ENCODE measurements around the gene PRRT1.

Gene PRRT1

DNA sequence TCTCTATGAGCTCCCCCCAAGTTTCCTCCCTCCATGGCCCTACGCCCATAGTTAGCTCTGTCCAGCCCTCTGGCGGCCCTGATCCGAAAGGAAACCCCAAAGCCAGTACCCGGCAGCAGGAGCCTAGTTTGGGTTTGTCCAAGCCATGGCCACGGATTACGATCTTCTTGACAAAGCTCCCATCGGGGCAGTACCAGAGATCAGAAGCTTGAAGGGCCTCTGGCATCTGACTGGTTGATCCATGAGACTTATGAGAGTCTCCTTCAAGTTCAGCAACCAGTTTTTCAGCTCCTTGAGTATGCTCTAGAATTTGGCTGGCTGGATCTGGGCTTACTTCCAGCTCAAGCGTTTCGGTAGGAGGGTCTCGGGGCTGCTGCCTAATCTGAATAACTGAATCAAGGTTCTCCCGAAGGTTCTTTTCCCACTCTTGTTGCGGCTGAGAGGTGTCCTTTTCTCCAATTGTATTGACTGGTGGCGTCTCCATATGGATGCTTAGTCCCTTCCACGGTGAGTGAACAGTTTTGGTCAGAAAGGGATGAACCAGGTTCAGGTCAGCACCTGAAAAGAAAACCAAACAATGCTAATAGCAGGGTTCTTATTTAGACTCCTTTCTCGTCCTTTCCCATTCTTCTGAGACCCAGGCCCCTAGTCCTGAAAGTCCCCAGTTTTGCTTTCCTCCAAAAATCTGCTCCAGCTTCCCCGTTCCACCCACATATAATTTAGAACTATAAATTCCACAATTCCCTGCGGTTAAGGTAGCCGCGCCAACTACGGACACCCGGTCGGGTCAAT is 22.2 kb downstream of the PRRT1 start:
- TF ChIP-seq, protein P1, sequence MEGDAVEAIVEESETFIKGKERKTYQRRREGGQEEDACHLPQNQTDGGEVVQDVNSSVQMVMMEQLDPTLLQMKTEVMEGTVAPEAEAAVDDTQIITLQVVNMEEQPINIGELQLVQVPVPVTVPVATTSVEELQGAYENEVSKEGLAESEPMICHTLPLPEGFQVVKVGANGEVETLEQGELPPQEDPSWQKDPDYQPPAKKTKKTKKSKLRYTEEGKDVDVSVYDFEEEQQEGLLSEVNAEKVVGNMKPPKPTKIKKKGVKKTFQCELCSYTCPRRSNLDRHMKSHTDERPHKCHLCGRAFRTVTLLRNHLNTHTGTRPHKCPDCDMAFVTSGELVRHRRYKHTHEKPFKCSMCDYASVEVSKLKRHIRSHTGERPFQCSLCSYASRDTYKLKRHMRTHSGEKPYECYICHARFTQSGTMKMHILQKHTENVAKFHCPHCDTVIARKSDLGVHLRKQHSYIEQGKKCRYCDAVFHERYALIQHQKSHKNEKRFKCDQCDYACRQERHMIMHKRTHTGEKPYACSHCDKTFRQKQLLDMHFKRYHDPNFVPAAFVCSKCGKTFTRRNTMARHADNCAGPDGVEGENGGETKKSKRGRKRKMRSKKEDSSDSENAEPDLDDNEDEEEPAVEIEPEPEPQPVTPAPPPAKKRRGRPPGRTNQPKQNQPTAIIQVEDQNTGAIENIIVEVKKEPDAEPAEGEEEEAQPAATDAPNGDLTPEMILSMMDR (IDR thresholded peaks at IDR 0.05; ENCODE audit: low read depth, low read length, missing control alignments), result no peak
- DNase-seq (ENCODE audit: extremely low read depth, low read depth), result no peak
- H3K4me3 ChIP-seq (replicated peaks; ENCODE audit: low read depth, low read length), result peak overlapping the region; percentile 95

DNA sequence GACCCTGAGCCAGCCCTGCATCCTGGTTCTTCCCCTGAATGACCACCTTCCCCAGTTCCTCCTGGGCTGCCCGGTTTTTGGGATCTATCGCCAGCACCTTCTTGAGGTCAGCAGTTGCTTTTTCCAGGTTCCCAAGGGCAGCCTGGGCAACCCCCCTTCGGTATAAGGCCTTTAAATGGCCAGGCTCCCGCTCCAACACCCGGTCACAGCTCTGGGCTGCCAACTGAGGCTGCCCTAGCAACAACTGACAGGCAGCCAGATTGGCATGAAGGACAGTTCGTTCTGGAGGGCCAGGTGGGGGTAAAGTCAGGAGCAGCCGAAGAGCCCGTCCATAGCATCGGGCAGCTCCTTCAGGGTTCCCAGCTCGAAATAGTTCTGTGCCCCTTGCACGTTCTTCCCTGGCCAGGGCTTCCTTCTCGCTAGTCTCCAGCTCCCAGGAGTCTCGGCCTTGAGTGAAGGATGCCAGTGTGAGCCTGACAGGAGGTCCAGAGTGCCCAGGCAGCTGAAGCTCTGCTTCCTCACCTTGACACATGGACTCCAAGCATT is 22.9 kb downstream of the PRRT1 start:
- peak overlapping the region; percentile 95 for H3K4me3 ChIP-seq (replicated peaks; ENCODE audit: low read depth, low read length)
- TF ChIP-seq, protein P1 (IDR thresholded peaks at IDR 0.05; ENCODE audit: low read depth, low read length, missing control alignments), result no peak
- no peak for DNase-seq (ENCODE audit: extremely low read depth, low read depth)

DNA sequence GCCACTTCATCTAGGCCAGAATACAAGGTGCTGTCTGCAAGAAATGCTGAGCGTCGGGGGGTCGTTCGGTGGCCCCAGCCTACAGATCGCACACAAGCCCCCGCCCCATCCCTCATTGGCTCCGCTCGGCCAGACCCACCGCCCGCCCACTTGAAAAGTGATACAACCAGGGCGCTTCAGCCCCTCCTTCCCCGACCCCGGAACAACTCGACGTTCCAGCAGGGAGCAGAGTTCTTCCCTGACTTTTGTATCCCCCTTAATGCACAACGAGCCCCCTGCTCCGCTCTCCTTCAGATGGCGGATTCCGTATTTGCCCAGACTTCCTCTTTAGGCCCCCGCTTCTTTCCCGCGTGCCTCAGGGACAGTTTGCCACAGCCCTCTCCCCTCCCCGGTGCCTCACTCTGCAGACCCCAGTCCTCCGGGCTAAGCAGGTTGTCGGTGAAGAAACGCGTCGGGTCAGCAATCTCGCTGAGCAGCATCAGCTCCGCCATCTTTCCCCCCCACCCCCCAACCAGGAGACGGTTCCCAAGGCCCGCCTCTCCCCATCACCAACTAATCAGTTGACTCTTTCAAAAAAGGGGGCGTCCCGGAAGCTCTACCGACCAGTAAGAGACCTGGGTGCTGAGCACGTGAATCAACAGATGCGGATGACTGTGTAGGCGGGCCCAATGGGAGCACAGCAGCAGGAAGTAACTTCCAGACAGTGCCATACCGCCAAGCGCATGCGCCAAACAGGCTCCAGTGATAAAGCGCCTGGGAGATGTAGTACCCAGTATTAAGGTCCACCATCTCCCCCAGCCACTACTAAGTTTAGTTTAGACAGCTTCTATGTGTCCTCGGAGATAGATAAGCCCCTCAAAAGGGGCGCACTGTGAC is 23.8 kb downstream of the PRRT1 start, which contains the start of gene ATF6B:
Gene ATF6B, minus strand, starts transcription at position 530 of the 876 bp plus-strand sequence. Its CDS starts 39 bp downstream, at position 491.
- DNase-seq (ENCODE audit: extremely low read depth, low read depth), result peak; percentile 99
- H3K4me3 ChIP-seq (replicated peaks; ENCODE audit: low read depth, low read length), result peak within 1 kb of the TSS; percentile 95
- TF ChIP-seq, protein P1 (IDR thresholded peaks at IDR 0.05; ENCODE audit: low read depth, low read length, missing control alignments), result no peak

DNA sequence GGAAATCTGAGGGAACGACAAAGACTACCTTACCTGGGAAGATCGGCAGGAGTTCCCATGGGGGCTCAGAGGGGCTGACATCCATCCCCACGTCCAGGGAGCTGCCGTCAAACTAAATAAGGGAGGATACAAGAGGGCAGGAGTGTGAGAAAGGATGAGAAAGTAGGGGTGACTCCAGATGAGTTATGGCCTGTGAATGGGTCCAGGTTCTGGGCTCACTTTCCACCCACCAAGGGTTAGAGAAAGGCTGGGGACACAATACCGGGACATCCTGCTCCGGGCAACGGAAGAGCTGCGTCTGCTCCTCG is 24.4 kb downstream of the PRRT1 start:
- DNase-seq (ENCODE audit: extremely low read depth, low read depth), result no peak
- TF ChIP-seq, protein P1 (IDR thresholded peaks at IDR 0.05; ENCODE audit: low read depth, low read length, missing control alignments), result no peak
- peak overlapping the region; percentile 95 for H3K4me3 ChIP-seq (replicated peaks; ENCODE audit: low read depth, low read length)

DNA sequence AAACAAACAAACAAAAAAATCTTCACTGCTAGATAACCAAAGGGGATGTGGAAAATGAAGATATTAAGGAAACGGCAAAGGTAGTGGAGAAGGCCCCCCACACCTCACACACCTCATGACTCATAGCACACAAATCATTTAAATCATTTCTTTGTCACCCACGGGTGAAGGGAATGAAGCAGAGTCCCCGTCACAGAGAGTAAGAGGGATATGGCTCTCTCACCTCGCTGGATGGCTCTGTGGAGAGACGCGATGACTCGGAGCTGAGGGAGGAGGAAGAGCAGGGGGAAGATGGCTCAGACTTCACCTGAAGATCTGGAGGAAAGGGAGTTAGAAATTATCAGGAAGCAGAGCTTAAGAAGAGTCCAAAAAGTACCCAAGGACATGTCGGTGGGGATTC is 24.9 kb downstream of the PRRT1 start:
- TF ChIP-seq, protein P1 (IDR thresholded peaks at IDR 0.05; ENCODE audit: low read depth, low read length, missing control alignments), result no peak
- no peak for DNase-seq (ENCODE audit: extremely low read depth, low read depth)
- H3K4me3 ChIP-seq (replicated peaks; ENCODE audit: low read depth, low read length), result peak overlapping the region; percentile 95

DNA sequence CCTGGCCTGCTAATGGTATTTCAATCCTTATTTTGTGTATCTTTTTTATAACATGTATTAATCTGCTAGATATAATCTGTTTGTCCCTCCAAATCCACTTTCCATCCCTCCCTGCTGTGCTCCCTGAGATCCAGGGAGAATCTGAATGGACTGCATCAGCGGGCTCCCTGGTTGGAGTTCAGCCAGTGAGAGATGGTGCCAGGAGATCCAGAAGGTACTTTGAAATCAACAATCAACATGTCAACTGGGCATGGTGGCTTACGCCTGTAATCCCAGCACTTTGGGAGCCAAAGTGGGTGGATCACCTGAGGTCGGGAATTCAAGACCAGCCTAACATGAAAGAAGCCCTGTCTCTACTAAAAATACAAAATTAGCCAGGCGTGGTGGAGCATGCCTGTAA is 28.1 kb downstream of the PRRT1 start:
- no peak for DNase-seq (ENCODE audit: extremely low read depth, low read depth)
- TF ChIP-seq, protein P1 (IDR thresholded peaks at IDR 0.05; ENCODE audit: low read depth, low read length, missing control alignments), result no peak

More for the DNA sequence above, 28.1 kb downstream of the PRRT1 start:
- H3K4me3 ChIP-seq (replicated peaks; ENCODE audit: low read depth, low read length), result no peak overlapping the region

Measured in HFF-Myc (cell line).